Loucy (cell line): ENCODE data around the gene MAP1S.
"Not testable (repeated sequence)": the region's sequence is repeated elsewhere in the genome, so short reads cannot be mapped to it uniquely, and the experiment has no call there.

ENCODE experiments used
- EZH2phosphoT487 ChIP-seq: fragments of 200-600 bp; IDR thresholded peaks from 2 replicates; pipeline ENCODE4 v1.6.1; 2018; ENCODE audit warnings: antibody characterized with exemption, mild to moderate bottlenecking, moderate library complexity, borderline replicate concordance
- TF ChIP-seq, protein P1 (sequence below): fragments of 200-600 bp; sonication (generic); conservative IDR thresholded peaks from 2 replicates; pipeline ENCODE4 v1.5.1; 2014; ENCODE audit warnings: mild to moderate bottlenecking, antibody characterized with exemption, low read length

DNA sequence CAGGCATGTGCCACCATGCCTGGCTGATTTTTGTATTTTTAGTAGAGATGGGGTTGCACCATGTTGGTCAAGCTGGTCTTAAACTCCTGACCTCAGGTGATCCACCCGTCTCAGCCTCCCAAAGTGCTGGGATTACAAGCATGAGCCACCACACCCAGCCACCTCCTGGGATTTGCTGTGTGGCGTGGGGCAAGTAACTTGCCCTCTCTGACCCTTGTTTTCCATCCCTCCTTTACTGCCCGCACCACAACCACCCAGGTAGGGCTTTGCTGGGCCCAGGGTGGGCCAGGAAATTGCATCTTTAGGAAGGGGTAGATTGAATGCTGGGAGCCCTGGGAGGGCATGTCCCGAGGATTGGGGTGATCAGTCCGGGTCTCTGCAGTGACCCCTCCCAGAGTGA is 64.4 kb downstream of the MAP1S start:
- TF ChIP-seq, protein P1, sequence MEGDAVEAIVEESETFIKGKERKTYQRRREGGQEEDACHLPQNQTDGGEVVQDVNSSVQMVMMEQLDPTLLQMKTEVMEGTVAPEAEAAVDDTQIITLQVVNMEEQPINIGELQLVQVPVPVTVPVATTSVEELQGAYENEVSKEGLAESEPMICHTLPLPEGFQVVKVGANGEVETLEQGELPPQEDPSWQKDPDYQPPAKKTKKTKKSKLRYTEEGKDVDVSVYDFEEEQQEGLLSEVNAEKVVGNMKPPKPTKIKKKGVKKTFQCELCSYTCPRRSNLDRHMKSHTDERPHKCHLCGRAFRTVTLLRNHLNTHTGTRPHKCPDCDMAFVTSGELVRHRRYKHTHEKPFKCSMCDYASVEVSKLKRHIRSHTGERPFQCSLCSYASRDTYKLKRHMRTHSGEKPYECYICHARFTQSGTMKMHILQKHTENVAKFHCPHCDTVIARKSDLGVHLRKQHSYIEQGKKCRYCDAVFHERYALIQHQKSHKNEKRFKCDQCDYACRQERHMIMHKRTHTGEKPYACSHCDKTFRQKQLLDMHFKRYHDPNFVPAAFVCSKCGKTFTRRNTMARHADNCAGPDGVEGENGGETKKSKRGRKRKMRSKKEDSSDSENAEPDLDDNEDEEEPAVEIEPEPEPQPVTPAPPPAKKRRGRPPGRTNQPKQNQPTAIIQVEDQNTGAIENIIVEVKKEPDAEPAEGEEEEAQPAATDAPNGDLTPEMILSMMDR, result not testable (repeated sequence)
- TF ChIP-seq EZH2phosphoT487, result not testable (repeated sequence)
